TTC549 (cell line): ENCODE measurements around the gene MALAT1.

ENCODE experiments used
- FAIRE-seq: peaks from 2 replicates; lab custom pipeline; 2012; peaks lifted over from hg19 to GRCh38; lab: Jason Lieb, UNC

MALAT1 gene

DNA sequence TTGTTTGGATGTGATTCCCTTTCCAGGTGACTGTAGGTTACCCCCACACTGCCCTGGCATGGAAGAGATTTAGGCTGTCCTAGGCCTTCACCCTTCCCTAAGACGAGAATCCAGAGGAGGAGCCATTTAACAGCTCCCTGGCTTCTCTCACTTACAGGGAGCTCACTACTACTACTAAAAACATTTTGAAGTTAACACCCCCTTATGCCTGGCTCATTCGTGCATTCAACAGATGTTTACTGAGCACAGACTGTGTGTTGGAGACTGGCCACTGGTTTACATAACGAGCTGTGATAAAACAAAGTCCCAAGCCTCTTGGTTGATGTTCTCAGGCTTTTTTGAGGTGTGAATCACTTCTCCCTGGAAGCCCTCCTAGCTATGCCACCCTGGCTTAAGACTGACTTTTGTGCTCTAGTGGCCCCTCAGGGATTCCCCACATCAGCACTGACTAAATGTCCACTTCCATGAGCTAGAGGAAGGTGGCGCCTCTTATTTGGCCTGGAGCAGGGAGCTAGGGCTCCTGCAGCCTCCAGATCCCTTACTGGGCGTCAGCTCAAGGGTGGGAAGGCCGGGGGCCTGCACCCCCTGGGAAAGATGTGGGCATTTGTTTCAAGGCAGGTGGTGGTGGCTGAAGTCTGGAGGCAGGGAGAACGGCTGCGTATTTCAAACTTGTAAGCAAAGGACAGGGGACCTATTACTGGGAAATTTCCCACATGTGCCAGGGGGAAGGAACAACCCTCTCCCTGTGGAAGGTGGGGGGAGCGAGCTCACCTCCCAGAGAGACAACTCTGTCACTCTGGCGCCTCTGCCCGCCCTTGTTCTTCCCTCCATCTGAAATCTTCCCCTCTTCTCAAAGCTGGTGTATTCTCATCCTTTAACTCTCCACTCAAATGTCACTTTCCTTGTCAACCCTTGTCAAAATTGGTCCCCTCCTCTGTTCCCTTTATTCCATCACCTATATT lies 19.4 kb upstream of the MALAT1 start:
- no peak for FAIRE-seq

DNA sequence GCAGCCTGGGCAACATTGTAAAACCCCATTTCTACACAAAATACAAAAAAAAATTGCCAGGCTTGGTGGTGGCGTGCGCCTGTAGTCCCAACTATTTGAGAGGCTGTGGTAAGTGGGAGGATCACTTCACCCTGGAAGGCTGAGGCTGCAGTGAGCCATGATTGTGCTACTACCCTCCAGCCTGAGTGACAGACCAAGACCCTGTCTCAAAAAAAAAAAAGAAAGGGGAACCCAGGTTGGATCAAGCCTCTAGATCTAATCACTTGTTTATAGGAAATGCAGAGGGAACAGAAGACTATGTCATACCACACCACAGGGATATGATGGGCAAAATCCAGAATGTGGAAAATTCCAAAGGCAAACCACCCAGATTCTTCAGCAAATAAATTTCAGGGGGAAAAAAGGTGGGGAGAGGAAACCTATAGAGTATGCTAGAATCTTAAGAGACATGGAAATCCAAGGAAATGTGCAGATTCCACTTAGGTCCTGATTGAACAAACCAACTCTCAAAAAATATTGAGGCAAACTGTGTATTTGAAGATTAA lies 16.5 kb upstream of the MALAT1 start:
- no peak for FAIRE-seq

DNA sequence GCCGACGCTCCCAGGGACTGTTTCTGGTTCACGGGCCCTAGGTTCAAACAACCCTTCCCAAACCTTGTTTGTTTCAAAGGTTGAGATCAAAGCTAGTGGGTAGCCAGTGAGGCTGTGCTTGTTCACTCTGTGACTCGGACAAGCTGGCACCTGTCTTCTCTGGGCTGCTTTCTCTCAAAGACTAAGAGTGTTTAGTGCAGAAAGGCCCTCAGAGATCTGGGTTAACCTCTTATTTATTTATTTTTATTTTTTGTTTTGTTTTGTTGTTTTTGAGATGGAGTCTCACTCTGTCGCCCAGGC lies 13.0 kb upstream of the MALAT1 start:
- FAIRE-seq, result no peak

DNA sequence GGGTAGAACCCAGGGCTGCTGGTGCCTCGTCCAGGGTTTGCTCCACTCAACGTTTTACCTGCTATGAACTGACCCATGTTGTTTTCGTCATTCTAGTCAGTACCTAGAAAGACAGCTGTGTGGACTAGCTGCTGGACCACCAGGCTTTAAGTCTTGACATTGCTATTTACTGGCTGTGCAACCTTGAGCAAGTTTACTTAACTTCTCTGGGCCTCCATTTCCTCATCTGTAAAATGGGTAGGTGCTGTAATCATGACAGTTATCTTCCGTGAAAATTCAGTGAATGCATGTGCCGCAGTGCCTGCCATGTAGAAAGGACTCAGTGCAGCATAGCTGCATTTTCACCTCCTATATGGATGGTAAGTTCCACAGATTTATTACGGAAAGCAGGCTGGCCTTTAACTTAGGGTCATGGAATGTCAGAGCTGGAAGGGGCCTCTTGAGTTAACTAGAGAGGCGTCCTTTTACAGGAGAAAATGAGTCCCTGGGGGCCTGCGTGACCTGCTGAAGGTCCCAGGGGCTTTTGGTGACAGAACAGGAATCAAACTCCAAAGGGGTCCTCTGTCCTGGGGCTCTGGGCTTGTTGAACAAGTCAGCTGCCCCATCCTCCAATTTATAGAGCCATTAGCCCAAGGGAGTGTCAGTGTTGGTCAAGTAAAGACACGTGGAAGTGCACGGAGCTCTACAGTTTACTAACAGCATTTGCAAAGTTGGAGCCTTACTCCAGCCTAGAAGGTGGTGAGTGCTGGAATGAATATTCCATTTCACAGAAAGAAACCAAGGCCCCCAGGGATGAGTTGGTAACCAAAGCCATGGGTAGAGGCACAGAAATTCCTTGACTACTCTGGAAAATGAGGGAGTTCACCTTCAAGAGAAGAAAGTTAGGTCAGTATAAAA lies 12.0 kb upstream of the MALAT1 start:
- FAIRE-seq, result no peak

DNA sequence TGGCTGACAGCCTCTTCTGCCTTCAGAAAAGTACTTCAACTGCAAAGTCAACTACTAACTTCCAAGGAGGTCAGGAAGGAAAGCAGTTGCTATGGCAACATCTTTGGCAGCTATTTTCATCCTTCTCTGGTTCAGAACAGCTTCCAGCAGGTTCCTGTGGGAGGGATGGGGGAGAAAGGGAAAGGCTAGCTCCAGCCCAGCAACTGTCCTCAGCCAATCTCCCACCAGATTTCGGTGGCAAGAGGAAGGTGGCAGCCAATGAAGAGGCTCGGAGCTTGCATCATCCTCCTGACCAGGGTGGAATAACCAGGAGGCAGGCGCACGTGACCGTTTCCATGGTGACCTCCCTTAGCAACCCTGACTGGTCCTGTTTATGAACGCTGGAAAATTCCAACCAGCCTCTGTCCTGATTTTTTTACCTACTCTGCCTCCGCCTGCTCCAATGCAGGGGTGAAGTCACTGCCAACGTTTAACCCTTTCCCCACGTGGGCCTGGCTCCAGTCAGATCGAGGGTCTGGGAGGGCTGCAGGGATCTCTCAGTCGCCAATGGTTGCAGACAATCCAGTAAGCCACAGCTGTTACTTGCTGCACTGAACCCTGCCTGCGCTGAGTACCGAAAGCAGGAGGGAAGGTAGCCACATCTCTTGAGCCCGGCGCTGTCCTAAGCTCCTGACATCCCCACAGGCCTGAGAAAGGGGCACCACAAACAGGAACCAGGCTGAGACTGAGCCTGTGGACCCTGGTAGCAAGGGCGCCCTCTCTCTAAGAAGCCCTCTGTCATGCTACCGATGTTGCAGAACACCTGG lies 11.2 kb upstream of the MALAT1 start:
- peak; percentile 96 for FAIRE-seq

DNA sequence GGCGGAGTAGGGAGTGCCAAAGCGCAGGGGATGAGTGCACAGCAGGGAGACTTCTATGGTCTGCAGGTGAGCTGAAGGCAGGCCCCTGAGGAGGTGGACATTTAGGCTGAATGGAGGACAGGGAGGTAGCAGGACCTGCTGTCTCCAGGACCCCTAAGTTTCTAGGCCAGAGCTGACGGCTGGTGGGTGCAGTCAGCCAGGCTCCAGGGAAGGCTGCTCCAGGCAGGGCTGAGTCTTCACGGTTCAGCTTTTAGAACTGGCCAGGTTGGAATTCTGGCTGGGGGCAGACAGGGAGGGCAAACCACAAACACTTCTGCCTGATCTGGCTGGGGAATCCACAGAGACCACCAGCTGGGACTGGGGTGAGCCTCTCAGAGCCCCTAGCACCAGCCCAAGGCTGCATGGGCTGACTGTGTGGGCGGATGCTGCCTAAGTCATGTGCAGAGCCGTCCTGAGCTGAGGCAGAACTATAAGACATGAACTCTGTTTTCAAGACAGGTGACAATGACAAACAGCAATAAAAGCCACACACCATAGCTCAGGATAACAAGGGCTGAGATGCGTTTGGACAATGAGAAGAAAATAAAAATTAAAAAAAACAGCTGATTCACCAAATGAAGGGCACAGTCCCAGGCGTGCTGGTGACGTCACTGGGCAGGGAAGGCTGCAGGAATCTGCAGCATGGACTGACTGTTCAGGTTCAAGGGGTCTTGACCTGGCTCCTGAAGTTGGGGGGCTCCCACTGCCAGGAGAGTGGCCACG lies 10.4 kb upstream of the MALAT1 start:
- no peak for FAIRE-seq

DNA sequence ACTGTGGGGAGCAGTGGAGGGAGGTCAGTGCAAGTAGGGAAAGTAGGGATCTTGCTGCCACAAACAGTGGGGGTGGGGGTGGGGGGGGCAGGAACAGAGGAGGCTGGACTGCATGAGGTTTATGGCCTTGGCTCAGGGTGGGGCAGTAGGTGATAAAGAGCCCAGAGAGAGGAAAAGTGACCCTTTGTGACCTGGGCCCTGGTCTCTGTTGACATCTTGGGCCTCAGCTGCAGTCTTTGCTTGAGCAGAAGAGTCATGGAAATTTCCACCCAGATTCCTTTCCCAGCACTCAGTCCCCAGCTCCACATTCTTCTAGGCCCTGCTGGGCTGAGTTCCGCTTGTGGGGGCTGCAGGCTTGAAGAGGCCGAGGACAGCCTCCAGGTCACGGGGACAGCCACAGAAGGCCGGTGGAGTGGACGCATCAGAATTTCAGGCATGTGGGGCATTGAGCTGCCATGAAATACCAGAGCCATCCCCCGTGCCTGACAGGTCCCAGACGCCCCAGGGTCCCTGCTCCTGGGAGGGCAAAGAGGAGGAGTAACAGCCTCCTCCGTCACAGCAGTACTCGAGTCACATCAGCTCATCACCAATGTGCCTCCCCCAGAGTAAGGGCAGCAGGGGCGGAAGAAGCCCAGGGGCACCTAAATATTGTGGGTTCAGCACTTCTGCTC lies 9.7 kb upstream of the MALAT1 start:
- no peak for FAIRE-seq

DNA sequence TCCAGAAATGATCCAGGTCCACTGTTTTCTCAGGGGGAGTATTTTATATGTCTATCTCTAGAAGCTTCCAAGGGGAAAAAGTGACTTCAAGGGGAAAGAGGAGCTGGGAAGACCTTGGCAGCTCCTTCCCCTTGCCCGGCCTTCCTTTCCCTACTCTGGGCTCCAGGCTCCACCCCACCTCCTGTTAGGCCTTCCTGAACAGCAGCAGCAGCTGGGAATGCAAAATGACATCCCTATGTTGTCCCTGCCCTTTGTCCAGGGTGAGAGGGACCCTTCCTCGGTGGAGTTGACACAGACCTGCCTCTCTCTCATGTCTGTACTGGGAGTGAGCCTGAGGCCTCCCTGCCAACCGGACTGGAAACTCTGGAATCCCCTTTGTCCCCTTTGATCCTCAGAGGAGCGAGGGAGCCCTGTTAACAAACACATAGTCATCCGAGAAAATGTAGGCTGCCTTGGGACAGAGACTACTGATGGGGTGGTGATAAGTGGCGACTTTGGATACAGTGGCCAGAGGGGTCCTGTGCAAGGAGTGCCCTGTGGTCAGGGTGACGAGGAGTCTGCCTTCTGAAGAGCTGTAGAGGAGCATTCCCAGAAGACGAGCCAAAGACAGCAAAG lies 9.0 kb upstream of the MALAT1 start:
- FAIRE-seq, result no peak

DNA sequence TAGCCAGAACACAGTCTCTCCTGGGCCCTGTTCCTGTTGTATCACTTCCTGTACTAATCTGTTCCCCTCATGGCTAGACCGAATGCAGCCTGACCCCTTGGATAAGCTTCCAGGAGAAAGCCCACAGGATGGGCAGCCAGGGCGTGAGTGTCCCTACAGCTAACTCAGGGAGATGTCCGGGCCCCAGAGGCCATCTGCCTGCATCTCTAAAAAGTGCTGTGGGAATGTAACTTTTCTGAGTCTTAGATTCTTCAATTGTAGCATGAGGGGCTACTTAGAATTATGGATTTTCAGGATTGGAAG lies 7.7 kb upstream of the MALAT1 start:
- FAIRE-seq, result no peak

DNA sequence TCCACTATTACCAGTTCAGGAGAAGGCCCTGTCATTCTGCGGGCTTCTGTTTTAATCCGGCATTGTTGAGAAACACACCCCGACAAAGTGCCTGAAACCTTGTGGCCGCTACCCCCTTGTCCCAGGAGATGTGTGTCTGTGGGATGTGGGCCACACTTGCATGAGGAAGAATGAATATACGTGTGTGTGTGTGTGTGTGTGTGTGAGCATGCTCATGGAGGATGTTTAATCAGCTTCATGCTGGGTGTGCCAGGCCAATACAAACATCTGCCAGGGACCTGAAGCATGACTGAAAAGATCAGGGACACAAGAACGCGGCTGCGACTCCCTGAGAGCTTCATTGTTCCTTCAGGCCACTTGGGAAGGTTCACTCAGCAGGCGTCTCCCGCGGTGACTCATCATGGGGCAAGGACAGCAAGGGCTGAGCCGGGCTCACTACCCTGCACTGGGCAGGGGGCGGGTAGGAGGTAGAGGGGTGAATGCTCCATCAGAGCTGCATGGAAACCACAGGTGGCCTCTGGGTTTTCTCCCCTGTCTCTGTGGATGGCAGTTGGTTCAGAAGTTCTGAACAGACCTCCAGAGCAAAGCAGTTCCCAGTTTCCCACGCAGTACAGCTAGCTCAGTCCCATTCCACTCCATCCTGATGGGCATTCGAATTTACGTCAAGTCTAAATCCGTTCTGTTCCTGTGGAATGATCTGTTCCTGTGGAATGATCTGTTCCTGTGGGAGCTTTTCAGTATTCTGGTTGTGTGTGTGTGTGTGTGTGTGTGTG lies 7.0 kb upstream of the MALAT1 start:
- FAIRE-seq, result no peak

DNA sequence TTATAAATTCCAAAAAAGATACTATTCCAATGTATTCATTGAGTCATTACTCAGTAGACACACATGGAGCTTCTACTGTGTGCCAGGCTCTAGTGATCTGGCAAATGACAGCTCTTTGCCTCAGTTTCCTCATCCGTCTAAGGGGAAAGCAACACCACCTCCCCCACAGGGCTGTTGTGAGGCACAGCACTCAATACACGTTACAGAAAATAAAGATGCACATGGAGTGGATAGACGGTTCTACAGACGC lies 6.5 kb upstream of the MALAT1 start:
- no peak for FAIRE-seq

DNA sequence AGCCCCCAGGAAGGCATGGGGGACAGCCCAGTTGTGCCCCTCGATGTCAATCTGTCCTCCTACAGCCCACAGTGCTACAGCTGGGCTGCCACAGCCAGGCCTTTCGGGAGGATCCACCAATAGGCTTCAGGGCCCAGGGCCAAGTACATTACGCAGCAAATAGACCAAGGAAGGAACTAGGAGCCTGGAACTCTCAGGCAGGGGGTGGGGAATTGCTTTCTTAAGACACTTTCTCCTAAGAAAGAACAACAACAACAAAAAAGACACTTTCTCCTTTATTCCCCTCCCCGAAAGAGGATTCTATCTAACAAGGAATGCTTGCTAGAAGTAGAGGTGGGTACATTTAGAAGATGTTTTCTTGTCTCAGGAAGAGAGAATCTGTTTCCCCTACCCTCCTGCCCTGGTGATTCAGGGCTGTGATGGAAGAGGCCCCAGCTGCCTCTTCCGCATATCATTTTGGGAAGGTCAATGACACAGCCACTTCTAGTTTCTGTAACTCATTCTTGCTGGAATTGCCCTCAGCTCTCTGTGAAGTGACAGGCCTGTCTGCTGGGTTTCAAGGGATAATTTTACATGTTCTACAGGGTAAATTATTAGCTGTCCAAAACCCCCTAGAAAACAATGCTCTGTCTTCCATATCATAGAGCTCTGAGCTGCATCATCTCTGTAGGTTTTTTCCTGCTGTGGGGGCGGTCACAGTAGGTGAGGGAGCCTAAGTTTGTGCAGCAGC lies 6.0 kb upstream of the MALAT1 start:
- no peak for FAIRE-seq

DNA sequence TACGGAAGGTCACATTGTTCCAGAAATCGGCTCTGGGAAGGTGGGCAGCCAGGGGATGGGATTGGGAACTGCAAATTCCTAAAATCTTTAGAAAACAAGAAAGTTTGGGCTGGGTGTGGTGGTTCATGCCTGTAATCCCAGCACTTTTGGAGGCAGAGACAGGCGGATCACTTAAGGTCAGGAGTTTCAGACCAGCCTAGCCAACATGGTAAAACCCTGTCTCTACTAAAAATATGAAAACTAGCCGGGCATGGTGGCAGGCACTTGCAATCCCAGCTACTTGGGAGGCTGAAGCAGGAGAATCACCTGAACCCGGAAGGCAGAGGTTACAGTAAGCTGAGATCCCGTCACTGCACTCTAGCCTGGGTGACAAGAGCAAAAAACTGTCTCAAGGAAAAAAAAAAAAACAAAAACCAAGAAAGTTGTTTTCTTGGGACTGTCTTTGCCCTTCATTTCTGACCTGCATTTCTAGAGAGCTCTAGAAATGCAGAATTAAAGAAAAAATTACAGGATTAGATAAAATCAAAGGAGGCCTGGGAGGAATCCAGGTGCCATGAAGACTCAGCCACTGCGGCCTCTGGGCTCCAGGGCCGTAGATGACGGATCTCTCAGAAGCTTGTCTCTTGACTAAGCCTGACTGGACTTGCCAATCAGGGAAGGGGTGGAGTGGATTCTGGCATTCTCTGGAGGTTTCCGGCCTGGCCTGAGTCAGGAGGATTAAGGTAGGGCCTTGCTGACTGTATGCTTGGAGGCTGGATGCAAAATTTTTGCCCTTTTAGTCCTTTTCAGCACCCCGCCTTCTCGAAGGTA lies 5.3 kb upstream of the MALAT1 start:
- no peak for FAIRE-seq

DNA sequence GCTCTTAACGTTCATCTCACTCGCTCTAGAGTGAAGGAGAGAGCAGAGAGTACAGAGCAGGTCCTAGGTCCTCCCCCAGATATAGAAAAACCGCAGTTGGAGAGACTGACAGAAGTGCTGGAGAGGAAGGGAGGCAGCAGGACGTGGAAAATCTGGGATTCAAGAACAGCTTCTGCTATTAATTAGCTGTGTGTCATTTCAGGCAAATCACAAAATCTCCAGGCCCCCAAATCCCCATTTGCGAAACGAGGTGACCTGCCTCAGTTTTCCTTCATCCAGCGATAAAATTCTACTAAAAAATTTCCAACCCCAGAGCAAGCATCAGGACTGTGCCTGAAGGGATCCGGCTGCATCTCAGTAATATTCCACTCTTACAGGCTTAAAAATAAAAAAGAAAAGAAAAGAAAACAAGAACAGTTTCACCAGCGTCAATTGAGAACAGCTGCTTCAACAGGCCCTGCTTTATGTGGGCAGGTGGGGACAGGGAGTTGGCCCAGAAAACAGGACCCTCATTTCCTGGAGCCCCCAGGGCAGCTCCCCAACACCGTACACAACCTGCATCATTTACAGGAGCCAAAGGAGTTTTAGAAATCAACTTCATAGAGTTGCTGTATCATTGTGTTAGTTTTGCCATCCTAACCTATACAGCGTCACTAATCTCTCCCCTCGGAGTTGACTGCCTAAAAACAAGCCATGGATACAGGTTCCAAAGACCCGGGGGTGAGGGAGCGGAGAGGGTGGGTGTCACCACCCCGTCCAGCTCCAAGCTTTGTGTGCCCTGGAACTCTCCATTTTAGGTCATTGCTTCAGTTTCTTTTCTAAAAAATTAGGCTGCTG lies 2.3 kb upstream of the MALAT1 start:
- no peak for FAIRE-seq

DNA sequence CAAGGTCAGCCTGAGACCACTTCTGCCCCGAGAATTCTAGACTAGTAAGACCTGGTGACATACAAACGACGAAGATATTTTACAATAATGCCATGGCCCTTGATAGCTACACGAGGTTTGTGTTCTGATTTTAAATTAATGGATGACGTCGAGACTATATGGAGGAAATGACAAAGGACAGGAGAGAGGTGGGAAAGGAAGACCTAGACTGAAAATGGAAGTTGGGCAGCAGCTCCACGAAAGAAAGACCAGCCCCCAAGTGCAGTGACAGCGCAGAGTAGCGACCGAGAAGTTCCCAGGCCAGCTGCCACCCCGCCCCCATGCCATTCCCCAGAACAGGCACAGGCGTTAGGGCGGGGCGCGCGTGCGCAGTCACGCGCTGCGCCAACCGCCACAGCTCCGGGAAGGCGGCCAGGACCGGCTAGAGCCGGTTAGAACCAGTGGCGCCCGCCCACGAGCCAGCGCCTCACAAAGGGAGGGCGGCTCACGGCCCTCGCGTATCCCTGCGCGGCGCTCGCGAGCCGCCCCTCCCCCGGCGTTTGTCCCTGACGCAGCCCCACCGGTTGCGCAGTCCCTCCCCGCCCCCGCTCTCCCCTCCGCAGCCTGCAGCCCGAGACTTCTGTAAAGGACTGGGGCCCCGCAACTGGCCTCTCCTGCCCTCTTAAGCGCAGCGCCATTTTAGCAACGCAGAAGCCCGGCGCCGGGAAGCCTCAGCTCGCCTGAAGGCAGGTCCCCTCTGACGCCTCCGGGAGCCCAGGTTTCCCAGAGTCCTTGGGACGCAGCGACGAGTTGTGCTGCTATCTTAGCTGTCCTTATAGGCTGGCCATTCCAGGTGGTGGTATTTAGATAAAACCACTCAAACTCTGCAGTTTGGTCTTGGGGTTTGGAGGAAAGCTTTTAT lies 1.5 kb upstream of the MALAT1 start:
- no peak for FAIRE-seq

DNA sequence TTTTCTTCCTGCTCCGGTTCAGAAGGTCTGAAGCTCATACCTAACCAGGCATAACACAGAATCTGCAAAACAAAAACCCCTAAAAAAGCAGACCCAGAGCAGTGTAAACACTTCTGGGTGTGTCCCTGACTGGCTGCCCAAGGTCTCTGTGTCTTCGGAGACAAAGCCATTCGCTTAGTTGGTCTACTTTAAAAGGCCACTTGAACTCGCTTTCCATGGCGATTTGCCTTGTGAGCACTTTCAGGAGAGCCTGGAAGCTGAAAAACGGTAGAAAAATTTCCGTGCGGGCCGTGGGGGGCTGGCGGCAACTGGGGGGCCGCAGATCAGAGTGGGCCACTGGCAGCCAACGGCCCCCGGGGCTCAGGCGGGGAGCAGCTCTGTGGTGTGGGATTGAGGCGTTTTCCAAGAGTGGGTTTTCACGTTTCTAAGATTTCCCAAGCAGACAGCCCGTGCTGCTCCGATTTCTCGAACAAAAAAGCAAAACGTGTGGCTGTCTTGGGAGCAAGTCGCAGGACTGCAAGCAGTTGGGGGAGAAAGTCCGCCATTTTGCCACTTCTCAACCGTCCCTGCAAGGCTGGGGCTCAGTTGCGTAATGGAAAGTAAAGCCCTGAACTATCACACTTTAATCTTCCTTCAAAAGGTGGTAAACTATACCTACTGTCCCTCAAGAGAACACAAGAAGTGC lies 661 bp upstream of the MALAT1 start:
- FAIRE-seq, result no peak
